GM23338 (cell line): ENCODE measurements around the gene APLNR. TPM values are rescaled to one million over a fixed set of nuclear protein-coding genes. Genes with fewer than 3 reads are reported as not detected.

Experiments
- ATAC-seq: fragments of 200-7000 bp; cut with Tn5 transposase; 3 replicates; pipeline ENCODE4 v1.9.1; 2020
- DNase-seq: peaks from one replicate; pipeline ENCODE4 v3.0.0-alpha.2; 2015; ENCODE audit warnings: low spot score
- H2AFZ ChIP-seq: fragments of 200-600 bp; sonication (generic); 2 replicates; pipeline ENCODE4 v1.8.0; 2016; ENCODE audit warnings: antibody characterized with exemption, mild to moderate bottlenecking, moderate library complexity
- H3F3A ChIP-seq: fragments of 200-600 bp; sonication (generic); replicated peaks from 2 replicates; pipeline ENCODE4 v1.8.0; 2017; ENCODE audit warnings: antibody characterized with exemption, mixed run types, low read depth
- H3K27ac ChIP-seq: fragments of 200-600 bp; sonication (generic); 2 replicates; pipeline ENCODE4 v1.6.1; 2016; ENCODE audit warnings: low read depth
- H3K27me3 ChIP-seq: fragments of 200-600 bp; sonication (generic); 2 replicates; pipeline ENCODE4 v1.8.0; 2016; ENCODE audit warnings: mild to moderate bottlenecking, mixed run types, moderate library complexity; ENCODE audit not compliant: insufficient read depth
- H3K36me3 ChIP-seq: fragments of 200-600 bp; sonication (generic); 2 replicates; pipeline ENCODE4 v1.8.0; 2016; ENCODE audit warnings: mild to moderate bottlenecking; ENCODE audit not compliant: insufficient read depth
- H3K4me1 ChIP-seq: fragments of 200-600 bp; sonication (generic); 2 replicates; pipeline ENCODE4 v1.8.0; 2016; ENCODE audit warnings: mild to moderate bottlenecking, moderate library complexity; ENCODE audit not compliant: insufficient read depth
- H3K4me2 ChIP-seq: fragments of 200-600 bp; sonication (generic); 2 replicates; pipeline ENCODE4 v1.7.1; 2017; ENCODE audit warnings: mixed run types
- H3K4me3 ChIP-seq: fragments of 200-600 bp; sonication (generic); 2 replicates; pipeline ENCODE4 v1.6.1; 2016; ENCODE audit warnings: mixed run types
- H3K79me2 ChIP-seq: fragments of 200-600 bp; sonication (generic); replicated peaks from 2 replicates; pipeline ENCODE4 v1.8.0; 2017; ENCODE audit warnings: mild to moderate bottlenecking; ENCODE audit not compliant: insufficient read depth
- H3K9me2 ChIP-seq: fragments of 200-600 bp; sonication (generic); 2 replicates; pipeline ENCODE4 v1.8.0; 2017; ENCODE audit not compliant: insufficient read depth
- H4K20me1 ChIP-seq: fragments of 200-600 bp; sonication (generic); replicated peaks from 2 replicates; pipeline ENCODE4 v1.8.0; 2017; ENCODE audit warnings: mild to moderate bottlenecking; ENCODE audit not compliant: insufficient read depth
- H3K27ac Mint-ChIP-seq: 2 replicates; pipeline ENCODE4 v1.8.0; 2020; ENCODE audit warnings: inconsistent platforms, mild to moderate bottlenecking, moderate library complexity, mixed read lengths
- H3K27me3 Mint-ChIP-seq: 3 replicates; pipeline ENCODE4 v1.8.0; 2022; ENCODE audit warnings: low read depth, mild to moderate bottlenecking, moderate library complexity, mixed read lengths, inconsistent platforms; ENCODE audit not compliant: insufficient read depth, poor library complexity
- H3K36me3 Mint-ChIP-seq: 3 replicates; pipeline ENCODE4 v1.8.0; 2021; ENCODE audit warnings: low read depth, mild to moderate bottlenecking, inconsistent platforms, moderate library complexity, mixed read lengths
- H3K4me1 Mint-ChIP-seq: 3 replicates; pipeline ENCODE4 v1.8.0; 2020; ENCODE audit warnings: mild to moderate bottlenecking, inconsistent platforms, mixed read lengths
- H3K4me3 Mint-ChIP-seq: 3 replicates; pipeline ENCODE4 v1.8.0; 2021; ENCODE audit warnings: moderate library complexity, mild to moderate bottlenecking, inconsistent platforms, mixed read lengths
- H3K9me3 Mint-ChIP-seq: 3 replicates; pipeline ENCODE4 v1.8.0; 2020; ENCODE audit warnings: moderate library complexity, mild to moderate bottlenecking, inconsistent platforms, mixed read lengths
- ETS1 ChIP-seq: IDR thresholded peaks from 2 replicates; pipeline ENCODE4 v1.6.1; 2016; ENCODE audit warnings: antibody characterized with exemption
- EZH2phosphoT487 ChIP-seq: fragments of 200-600 bp; sonication (generic); IDR thresholded peaks from one replicate; pipeline ENCODE4 v1.8.1; 2018; ENCODE audit warnings: antibody characterized with exemption; ENCODE audit not compliant: unreplicated experiment
- JUNB ChIP-seq: IDR thresholded peaks from one replicate; pipeline ENCODE4 v1.6.1; 2016; ENCODE audit warnings: antibody characterized with exemption; ENCODE audit not compliant: unreplicated experiment
- NANOG ChIP-seq: IDR thresholded peaks from 2 replicates; pipeline ENCODE4 v1.6.1; 2016; ENCODE audit warnings: antibody characterized with exemption, borderline replicate concordance
- POLR2AphosphoS5 ChIP-seq: IDR thresholded peaks from 2 replicates; pipeline ENCODE4 v1.6.1; 2016; ENCODE audit warnings: antibody characterized with exemption, low read depth
- STAT1 ChIP-seq: IDR thresholded peaks from one replicate; pipeline ENCODE4 v1.6.1; 2016; ENCODE audit warnings: antibody characterized with exemption; ENCODE audit not compliant: unreplicated experiment
- ZNF331 ChIP-seq: fragments of 250-450 bp; sonication (Bioruptor Pico); IDR thresholded peaks from 2 replicates; pipeline ENCODE4 v1.5.0; 2020; ENCODE audit warnings: low read depth, mild to moderate bottlenecking, moderate library complexity
- ZNF462 ChIP-seq: fragments of 250-450 bp; sonication (Bioruptor Pico); IDR thresholded peaks from 2 replicates; pipeline ENCODE4 v1.5.0; 2020; ENCODE audit warnings: mild to moderate bottlenecking, moderate library complexity
- polyA plus RNA-seq: library from polyadenylated mRNA; unstranded; fragments of >200 nt; fragmentation: Nextera tagmentation; extraction: Ambion mirVana; gene quantifications from 2 replicates; pipeline ENCODE4 v1.2.1, GENCODE V29; 2016
- total RNA-seq: library from RNA; depleted of rRNA; stranded (reverse); fragments of >200 nt; shearing (Covaris generic); gene quantifications from 2 replicates; pipeline ENCODE4 v1.2.3, GENCODE V29; 2014

APLNR gene
- total and polyA plus RNA-seq, 2 experiments from 2014 or later, result 0.10 TPM; not detected in 1

- no peak for TF ChIP-seq ZNF462 (CRISPR knock-in tag)
- no peak for TF ChIP-seq EZH2phosphoT487
- no peak for TF ChIP-seq JUNB
- no peak for TF ChIP-seq NANOG
- no peak for TF ChIP-seq POLR2AphosphoS5
- TF ChIP-seq ZNF331 (CRISPR knock-in tag), result no peak
- TF ChIP-seq ETS1, result no peak
- no peak for TF ChIP-seq STAT1
Measured at GRCh38 chr11:57260937-57261783, 24.1 kb upstream of the APLNR start (continued).

- H3K36me3 ChIP-seq, result no peaks in the 10 kb centered on the region
- no peak overlapping the region for H3K4me3 ChIP-seq
- no peaks in the 10 kb centered on the region for H3K27me3 ChIP-seq
- no peaks in the 10 kb centered on the region for H3K79me2 ChIP-seq
- TF ChIP-seq POLR2AphosphoS5 (no peak), EZH2phosphoT487 (no peak)
- H3K4me1 ChIP-seq, result no peaks in the 10 kb centered on the region
- no peak overlapping the region for H2AFZ ChIP-seq
- peaks cover 5% of the 10 kb centered on the region for H3K27me3 Mint-ChIP-seq
- H3K27ac Mint-ChIP-seq, result no peak overlapping the region
- no peak overlapping the region for H3K4me3 Mint-ChIP-seq
- DNase-seq, result no peak
- H3K9me3 Mint-ChIP-seq, result peaks cover 4% of the 10 kb centered on the region; the same call in 2 of the 3 replicates
- no peak overlapping the region for H3K4me2 ChIP-seq
- ATAC-seq, result no peak
- H3K9me2 ChIP-seq, result peaks cover 7% of the 10 kb centered on the region; the same call in 1 of the 2 replicates
- H3K27ac ChIP-seq, result no peak overlapping the region
- H3F3A ChIP-seq, result no peaks in the 10 kb centered on the region
- no peaks in the 10 kb centered on the region for H4K20me1 ChIP-seq
- H3K4me1 Mint-ChIP-seq, result no peaks in the 10 kb centered on the region
- peaks cover 4% of the 10 kb centered on the region; the same call in 1 of the 3 replicates for H3K36me3 Mint-ChIP-seq
Measured at GRCh38 chr11:57256119-57256518, 19.1 kb upstream of the APLNR start.
